Fibroblast of skin of right biceps (primary cell): ENCODE data around the gene CRTC2.
"Not testable (repeated sequence)": the region's sequence is repeated elsewhere in the genome, so short reads cannot be mapped to it uniquely, and the experiment has no call there.

ENCODE experiments used
- DNase-seq: peaks from one replicate; pipeline ENCODE4 v3.0.0-alpha.2; 2013

CRTC2 gene, protein sequence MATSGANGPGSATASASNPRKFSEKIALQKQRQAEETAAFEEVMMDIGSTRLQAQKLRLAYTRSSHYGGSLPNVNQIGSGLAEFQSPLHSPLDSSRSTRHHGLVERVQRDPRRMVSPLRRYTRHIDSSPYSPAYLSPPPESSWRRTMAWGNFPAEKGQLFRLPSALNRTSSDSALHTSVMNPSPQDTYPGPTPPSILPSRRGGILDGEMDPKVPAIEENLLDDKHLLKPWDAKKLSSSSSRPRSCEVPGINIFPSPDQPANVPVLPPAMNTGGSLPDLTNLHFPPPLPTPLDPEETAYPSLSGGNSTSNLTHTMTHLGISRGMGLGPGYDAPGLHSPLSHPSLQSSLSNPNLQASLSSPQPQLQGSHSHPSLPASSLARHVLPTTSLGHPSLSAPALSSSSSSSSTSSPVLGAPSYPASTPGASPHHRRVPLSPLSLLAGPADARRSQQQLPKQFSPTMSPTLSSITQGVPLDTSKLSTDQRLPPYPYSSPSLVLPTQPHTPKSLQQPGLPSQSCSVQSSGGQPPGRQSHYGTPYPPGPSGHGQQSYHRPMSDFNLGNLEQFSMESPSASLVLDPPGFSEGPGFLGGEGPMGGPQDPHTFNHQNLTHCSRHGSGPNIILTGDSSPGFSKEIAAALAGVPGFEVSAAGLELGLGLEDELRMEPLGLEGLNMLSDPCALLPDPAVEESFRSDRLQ

GRCh38 chr1:153958111-153958960 is at the start of gene CRTC2:
Gene CRTC2 (minus strand): TSS chr1:153958612. CDS start chr1:153958497, 115 bp downstream.
- peak; percentile 98 for DNase-seq

DNA sequence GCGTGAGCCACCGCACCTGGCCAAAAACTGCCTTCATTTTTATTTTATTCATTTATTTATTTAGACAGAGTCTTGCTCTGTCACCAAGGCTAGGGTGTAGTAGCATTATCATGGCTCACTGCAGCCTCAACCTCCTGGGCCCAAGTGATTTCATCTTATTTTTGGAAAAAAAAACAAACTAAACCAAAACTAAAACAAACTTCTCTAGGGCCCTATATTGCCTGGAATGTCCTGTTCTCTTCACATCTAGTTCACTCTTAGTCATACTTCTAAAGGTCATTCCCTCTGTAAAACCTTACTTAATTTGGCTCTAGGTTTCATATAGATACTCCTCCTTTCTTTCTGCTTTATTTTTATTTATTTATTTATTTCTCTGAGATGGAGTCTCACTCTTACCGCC is 47.7 kb upstream of the CRTC2 start:
- DNase-seq = peak; percentile 50

DNA sequence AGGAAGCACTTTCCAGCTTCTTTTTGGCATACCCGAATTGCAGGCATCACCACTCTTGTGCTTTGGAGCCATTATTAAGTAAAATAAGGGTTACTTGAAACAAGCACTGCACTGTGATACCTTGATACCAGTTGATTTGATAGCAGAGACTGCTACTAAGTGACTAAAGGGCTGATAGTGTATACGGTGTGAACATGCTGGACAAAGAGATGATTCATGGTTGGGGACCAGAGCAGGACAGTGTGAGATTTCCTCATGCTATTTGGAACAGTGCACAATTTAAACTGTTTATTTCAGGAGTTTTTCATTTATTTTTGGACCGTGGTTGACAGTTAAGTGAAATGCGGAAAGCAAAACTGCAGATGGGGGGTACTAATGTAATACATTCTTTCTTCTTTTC is 42.0 kb upstream of the CRTC2 start:
- no peak for DNase-seq

DNA sequence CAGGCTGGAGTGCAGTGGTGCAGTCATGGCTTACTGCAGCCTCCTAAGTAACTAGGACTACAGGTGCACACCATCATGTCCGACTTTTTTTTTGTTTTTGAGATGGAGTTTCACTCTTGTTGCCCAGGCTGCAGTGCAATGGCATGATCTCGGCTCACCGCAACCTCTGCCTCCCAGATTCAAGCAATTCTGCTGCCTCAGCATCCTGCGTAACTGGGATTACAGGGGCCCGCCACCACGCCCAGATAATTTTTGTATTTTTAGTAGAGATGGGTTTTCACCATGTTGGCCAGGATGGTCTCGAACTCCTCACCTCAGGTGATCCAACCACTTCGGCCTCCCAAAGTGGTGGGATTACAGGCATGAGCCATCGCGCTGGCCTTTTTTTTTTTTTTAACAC is 38.5 kb upstream of the CRTC2 start:
- not testable (repeated sequence) for DNase-seq

GRCh38 chr1:153995640-153996039 is 37.2 kb upstream of the CRTC2 start:
- DNase-seq = no peak

DNA sequence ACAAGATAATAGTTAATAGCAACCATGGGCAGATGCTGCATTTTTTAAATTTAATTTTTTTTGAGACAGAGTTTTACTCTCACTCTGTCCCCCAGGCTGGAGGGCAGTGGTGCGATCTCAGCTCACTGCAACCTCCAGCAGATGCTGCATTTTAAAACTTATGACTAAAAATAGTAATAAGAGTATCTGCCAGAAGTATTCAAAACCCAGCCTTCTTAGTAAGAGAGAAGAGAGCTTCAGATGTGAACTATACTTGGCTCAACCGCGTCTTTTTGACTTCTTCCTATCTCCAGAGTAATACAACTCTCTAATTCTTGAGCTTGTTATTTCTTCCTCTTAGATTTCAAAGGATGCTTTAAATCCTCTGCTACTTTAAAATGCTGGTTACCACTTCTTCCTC is 36.8 kb upstream of the CRTC2 start:
- DNase-seq = no peak

DNA sequence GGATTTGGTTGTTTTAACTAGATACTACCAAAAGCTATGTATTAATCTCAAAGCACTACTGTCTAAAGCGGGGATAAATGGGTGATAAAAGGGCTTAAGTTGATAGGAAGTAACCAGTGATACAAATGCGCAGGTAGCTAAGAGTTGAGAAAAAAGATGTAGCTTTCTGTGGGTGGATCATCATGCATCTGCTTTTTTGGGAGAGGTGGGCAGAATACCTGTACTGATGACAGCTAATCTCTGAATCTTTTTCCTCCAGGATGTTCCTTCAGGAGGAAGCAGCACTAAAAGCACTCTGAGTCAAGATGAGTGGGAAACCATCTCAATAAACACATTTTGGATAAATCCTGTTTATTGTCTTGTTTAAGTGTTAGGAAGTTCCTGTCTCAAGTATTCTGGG is 33.4 kb upstream of the CRTC2 start:
- no peak for DNase-seq

DNA sequence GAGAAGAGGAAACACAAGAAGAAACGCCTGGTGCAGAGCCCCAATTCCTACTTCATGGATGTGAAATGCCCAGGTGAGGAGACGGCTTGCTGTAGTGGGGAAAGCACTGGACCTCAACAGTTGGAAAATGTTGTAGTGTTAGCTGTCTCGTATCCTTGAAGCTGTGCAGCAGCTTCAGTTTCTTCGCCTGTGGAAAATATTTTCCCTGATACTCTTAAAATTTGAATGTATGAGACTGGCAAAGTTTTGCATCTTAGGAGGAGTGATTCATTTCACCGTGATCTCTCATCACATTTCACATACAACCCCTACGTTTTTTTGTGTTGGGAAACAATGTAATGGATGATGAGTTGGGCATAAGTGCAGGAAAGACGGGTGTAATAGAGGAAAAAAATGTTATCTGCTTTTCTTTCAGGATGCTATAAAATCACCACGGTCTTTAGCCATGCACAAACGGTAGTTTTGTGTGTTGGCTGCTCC is 32.8 kb upstream of the CRTC2 start:
- DNase-seq = no peak

DNA sequence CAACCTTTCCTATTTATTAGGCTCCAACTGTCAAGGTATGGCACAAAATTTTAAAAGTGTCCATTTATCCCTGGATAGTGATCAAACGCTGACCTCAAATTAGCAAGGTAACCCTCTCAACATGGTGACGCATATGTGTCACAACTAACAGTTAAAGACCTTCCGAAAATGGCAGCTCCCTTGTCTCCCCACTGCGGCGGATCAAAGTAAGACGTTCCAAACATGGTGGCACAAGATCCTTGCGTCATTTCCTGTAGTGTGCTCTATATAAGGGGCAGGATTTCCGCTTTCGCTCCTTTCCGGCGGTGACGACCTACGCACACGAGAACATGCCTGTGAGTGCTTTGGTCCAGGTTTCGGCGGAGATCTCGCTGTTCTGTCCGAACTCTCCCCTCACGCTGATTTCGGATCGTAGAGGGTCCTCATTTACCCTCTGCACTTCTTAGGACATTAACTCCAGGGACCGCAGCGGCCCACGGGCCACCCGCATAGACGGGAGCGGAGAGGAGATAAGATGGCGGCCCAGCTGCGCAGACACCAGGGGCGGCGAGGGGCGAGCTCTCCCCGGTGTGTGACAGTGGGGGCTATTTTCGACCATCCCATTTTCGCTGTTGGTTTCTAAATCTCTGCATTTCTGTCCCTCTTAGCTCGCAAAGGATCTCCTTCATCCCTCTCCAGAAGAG is 32.2 kb upstream of the CRTC2 start, which contains the start of gene RPS27:
RPS27 (plus strand) TSS at position 295 of the 683 bp plus-strand sequence; CDS start at position 330, 35 bp downstream.
- peak; percentile 99 for DNase-seq

DNA sequence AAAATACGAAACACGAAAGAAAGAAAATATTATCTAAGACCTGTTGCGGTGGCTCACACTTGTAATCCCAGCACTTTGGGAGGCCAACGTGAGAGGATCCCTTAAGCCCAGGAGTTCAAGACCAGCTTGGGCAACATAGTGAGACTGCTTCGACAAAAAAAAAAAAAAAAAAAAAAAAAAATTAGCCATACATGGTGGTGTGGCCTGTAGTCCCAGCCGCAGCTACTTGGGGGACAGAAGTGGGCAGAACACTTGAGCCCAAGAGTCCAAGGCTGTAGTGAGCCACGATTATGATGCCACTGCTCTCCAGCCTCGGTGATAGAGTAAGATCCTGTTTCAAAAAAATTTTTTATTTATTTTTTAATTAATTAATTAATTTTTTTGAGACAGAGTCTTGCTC is 29.2 kb upstream of the CRTC2 start:
- DNase-seq = no peak

- peak; percentile 89 for DNase-seq
Observed at GRCh38 chr1:153985941-153986761, 27.7 kb upstream of the CRTC2 start, which contains the start of gene RAB13. Gene RAB13 (minus strand): TSS chr1:153986339. CDS start chr1:153986236, 103 bp downstream.

DNA sequence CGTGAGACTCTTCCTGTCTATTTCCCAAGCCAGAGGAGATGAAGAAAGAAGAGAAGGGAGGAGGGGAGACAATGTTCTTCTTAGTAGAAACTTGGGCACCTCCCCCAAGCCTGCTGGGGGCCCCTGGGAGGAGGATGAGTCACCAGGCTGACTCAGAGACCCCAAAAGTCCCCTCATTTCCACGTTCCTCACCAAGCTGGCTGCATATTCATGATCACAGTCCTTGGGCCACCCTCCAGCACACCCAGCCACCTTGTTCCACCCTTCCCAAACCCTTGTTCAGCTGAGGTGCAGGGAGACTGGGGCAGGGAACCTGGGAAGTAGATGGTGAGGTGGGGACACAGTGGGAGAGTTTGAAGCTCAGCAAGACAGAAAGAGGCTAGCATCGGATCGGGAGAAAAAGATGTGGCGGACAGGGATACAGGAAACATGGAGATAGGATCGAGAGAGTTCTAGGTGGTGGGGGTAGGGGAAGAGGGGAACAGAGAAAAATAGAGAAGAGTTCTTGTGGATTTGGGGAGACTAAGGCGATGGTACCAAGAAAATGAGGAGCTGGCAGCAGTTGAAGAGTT is 27.0 kb upstream of the CRTC2 start:
- DNase-seq = peak; percentile 91

DNA sequence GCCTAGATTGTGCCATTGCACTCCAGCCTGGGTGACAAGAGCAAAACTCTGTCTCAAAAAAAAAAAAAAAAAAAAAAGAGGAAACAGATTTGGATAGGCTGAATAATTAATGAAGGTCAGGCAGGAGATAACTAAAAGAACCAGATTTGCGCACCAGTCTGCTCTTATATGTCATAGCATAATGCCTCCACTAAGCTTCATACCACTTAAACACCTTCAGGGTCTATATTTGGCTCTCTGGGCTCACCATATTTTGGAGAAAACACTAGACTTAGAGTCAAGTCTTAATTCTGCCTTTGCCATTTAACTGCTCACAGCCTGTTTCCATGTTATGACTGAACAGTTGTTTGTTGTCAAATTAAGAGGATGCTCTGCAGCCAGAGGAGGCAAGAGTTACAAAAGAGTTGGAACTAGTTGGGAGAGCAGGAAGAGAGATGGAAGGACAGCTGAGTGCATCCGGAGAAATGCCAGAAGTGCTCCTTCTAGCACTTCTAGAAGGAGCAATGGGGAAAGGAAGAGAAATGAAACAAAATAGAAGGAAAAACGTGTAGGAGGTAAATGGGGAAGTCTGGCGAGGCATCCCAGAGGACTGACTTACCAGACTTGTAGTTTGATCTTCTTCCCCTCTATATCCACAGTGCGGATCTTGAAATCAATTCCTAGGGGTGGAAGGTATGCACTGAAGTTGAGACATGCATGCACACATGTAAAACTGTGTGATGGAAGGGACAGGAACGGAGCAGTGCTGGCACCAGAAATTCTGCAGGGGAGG is 25.9 kb upstream of the CRTC2 start:
- no peak for DNase-seq

DNA sequence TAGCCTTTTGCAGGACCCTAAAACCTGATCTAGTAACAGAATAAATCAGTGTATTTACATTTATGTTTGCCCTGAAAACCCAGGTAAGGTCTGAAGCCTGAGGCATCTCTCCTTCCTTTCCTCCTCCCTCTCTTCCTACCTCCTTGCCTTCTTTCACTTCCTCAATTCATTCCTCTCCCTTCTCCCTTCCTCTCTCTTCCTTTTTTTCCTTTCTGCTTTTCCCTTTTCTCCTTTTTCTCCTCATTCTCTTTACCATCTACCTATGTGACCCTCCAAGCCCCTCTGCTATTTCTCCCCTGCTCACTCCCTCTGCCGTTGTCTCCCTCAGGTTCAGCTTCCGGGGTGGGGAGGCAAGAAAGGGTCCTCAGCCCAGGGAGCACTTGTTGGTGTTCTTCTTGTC is 23.3 kb upstream of the CRTC2 start:
- not testable (repeated sequence) for DNase-seq

GRCh38 chr1:153979091-153979490 is 20.7 kb upstream of the CRTC2 start:
- not testable (repeated sequence) for DNase-seq

DNA sequence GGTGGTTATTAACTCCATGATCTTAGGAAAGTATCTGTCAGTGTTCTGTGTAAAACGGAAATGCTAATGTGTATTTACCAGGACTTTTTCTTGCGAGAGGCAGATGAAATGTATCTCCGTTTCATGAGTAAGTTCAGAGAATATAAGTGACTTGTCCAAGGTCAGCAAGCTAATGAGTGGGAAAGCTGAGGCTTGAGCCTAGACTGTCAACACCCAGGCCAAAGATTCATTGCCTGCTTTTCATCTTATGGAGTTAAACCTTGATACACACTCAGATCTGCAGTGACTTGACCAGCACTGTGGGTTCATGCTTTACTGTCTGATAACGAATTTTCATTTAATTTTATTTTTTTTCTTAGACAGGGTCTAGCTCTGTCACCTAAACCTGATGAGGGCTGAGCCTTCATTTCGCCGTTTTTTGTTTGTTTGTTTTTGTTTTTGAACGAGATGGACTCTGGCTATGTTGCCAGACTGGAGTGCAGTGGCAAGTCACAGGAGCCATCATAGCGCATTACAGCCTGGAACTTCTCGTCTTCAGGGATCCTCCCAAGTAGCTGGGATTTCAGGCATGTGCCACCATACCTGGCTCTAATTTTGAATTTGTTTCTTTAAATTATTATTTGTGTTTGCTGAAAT is 20.0 kb upstream of the CRTC2 start:
- no peak for DNase-seq

GRCh38 chr1:153977250-153978240 is 19.1 kb upstream of the CRTC2 start, which contains the start of gene JTB:
Gene JTB (minus strand): TSS chr1:153977674. CDS start chr1:153977252, 422 bp downstream.
- DNase-seq = peak; percentile 83

DNA sequence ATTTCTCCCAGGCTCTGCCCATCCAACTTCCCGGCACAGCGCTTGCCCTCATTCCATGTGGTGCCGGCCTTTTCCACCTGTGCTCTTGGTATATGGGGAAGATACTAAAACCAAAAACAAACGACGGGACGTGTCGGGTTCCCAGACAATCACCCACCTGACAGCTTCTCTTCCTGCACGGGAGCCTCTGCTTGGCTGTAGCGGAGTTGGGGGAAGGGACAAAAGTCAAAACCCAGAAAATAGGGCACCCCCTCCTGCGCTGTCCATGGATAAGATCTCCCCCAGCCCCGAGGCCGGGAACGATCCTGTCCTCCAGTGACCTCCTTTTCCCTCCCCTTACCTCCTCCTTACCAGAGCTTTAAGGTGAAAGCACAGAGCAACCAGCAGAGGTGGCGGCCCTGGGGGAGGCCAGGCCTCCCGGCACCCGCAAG is 18.4 kb upstream of the CRTC2 start:
- DNase-seq = no peak
